GM23338 (cell line): Measurements from ENCODE around the gene UBE2E2. TPM values are rescaled to one million over a fixed set of nuclear protein-coding genes. Genes with fewer than 3 reads are reported as not detected.

Source experiments
- ATAC-seq: fragments of 200-7000 bp; cut with Tn5 transposase; 3 replicates; pipeline ENCODE4 v1.9.1; 2020
- DNase-seq: peaks from one replicate; pipeline ENCODE4 v3.0.0-alpha.2; 2015; ENCODE audit warnings: low spot score
- H2AFZ ChIP-seq: fragments of 200-600 bp; sonication (generic); 2 replicates; pipeline ENCODE4 v1.8.0; 2016; ENCODE audit warnings: antibody characterized with exemption, mild to moderate bottlenecking, moderate library complexity
- H3F3A ChIP-seq: fragments of 200-600 bp; sonication (generic); replicated peaks from 2 replicates; pipeline ENCODE4 v1.8.0; 2017; ENCODE audit warnings: antibody characterized with exemption, mixed run types, low read depth
- H3K27ac ChIP-seq: fragments of 200-600 bp; sonication (generic); 2 replicates; pipeline ENCODE4 v1.6.1; 2016; ENCODE audit warnings: low read depth
- H3K27me3 ChIP-seq: fragments of 200-600 bp; sonication (generic); 2 replicates; pipeline ENCODE4 v1.8.0; 2016; ENCODE audit warnings: mild to moderate bottlenecking, mixed run types, moderate library complexity; ENCODE audit not compliant: insufficient read depth
- H3K36me3 ChIP-seq: fragments of 200-600 bp; sonication (generic); 2 replicates; pipeline ENCODE4 v1.8.0; 2016; ENCODE audit warnings: mild to moderate bottlenecking; ENCODE audit not compliant: insufficient read depth
- H3K4me1 ChIP-seq: fragments of 200-600 bp; sonication (generic); 2 replicates; pipeline ENCODE4 v1.8.0; 2016; ENCODE audit warnings: mild to moderate bottlenecking, moderate library complexity; ENCODE audit not compliant: insufficient read depth
- H3K4me2 ChIP-seq: fragments of 200-600 bp; sonication (generic); 2 replicates; pipeline ENCODE4 v1.7.1; 2017; ENCODE audit warnings: mixed run types
- H3K4me3 ChIP-seq: fragments of 200-600 bp; sonication (generic); 2 replicates; pipeline ENCODE4 v1.6.1; 2016; ENCODE audit warnings: mixed run types
- H3K79me2 ChIP-seq: fragments of 200-600 bp; sonication (generic); replicated peaks from 2 replicates; pipeline ENCODE4 v1.8.0; 2017; ENCODE audit warnings: mild to moderate bottlenecking; ENCODE audit not compliant: insufficient read depth
- H3K9me2 ChIP-seq: fragments of 200-600 bp; sonication (generic); 2 replicates; pipeline ENCODE4 v1.8.0; 2017; ENCODE audit not compliant: insufficient read depth
- H4K20me1 ChIP-seq: fragments of 200-600 bp; sonication (generic); replicated peaks from 2 replicates; pipeline ENCODE4 v1.8.0; 2017; ENCODE audit warnings: mild to moderate bottlenecking; ENCODE audit not compliant: insufficient read depth
- H3K27ac Mint-ChIP-seq: 2 replicates; pipeline ENCODE4 v1.8.0; 2020; ENCODE audit warnings: inconsistent platforms, mild to moderate bottlenecking, moderate library complexity, mixed read lengths
- H3K27me3 Mint-ChIP-seq: 3 replicates; pipeline ENCODE4 v1.8.0; 2022; ENCODE audit warnings: low read depth, mild to moderate bottlenecking, moderate library complexity, mixed read lengths, inconsistent platforms; ENCODE audit not compliant: insufficient read depth, poor library complexity
- H3K36me3 Mint-ChIP-seq: 3 replicates; pipeline ENCODE4 v1.8.0; 2021; ENCODE audit warnings: low read depth, mild to moderate bottlenecking, inconsistent platforms, moderate library complexity, mixed read lengths
- H3K4me1 Mint-ChIP-seq: 3 replicates; pipeline ENCODE4 v1.8.0; 2020; ENCODE audit warnings: mild to moderate bottlenecking, inconsistent platforms, mixed read lengths
- H3K4me3 Mint-ChIP-seq: 3 replicates; pipeline ENCODE4 v1.8.0; 2021; ENCODE audit warnings: moderate library complexity, mild to moderate bottlenecking, inconsistent platforms, mixed read lengths
- H3K9me3 Mint-ChIP-seq: 3 replicates; pipeline ENCODE4 v1.8.0; 2020; ENCODE audit warnings: moderate library complexity, mild to moderate bottlenecking, inconsistent platforms, mixed read lengths
- CREB1 ChIP-seq: fragments of 250-450 bp; sonication (Bioruptor Pico); IDR thresholded peaks from 2 replicates; pipeline ENCODE4 v1.5.0; 2020; ENCODE audit warnings: low read depth, mild to moderate bottlenecking, moderate library complexity
- EZH2 ChIP-seq: fragments of 200-600 bp; sonication (generic); IDR thresholded peaks from one replicate; pipeline ENCODE4 v1.8.0; 2017; ENCODE audit warnings: antibody characterized with exemption, mild to moderate bottlenecking, low read depth; ENCODE audit not compliant: unreplicated experiment
- EZH2phosphoT487 ChIP-seq: fragments of 200-600 bp; sonication (generic); IDR thresholded peaks from one replicate; pipeline ENCODE4 v1.8.1; 2018; ENCODE audit warnings: antibody characterized with exemption; ENCODE audit not compliant: unreplicated experiment
- NANOG ChIP-seq: IDR thresholded peaks from 2 replicates; pipeline ENCODE4 v1.6.1; 2016; ENCODE audit warnings: antibody characterized with exemption, borderline replicate concordance
- STAT1 ChIP-seq: IDR thresholded peaks from one replicate; pipeline ENCODE4 v1.6.1; 2016; ENCODE audit warnings: antibody characterized with exemption; ENCODE audit not compliant: unreplicated experiment
- polyA plus RNA-seq: library from polyadenylated mRNA; unstranded; fragments of >200 nt; fragmentation: Nextera tagmentation; extraction: Ambion mirVana; gene quantifications from 2 replicates; pipeline ENCODE4 v1.2.1, GENCODE V29; 2016
- total RNA-seq: library from RNA; depleted of rRNA; stranded (reverse); fragments of >200 nt; shearing (Covaris generic); gene quantifications from 2 replicates; pipeline ENCODE4 v1.2.3, GENCODE V29; 2014
- TF ChIP-seq, protein P1 (sequence below): fragments of 250-450 bp; sonication (Bioruptor Pico); IDR thresholded peaks from 2 replicates; pipeline ENCODE4 v1.5.0; 2020; ENCODE audit warnings: mild to moderate bottlenecking, moderate library complexity
- TF ChIP-seq, protein P2 (sequence below): IDR thresholded peaks from one replicate; pipeline ENCODE4 v1.6.1; 2018; ENCODE audit warnings: antibody characterized with exemption; ENCODE audit not compliant: unreplicated experiment

The UBE2E2 gene
- total and polyA plus RNA-seq, 2 experiments from 2014 or later = 86.9 to 169 TPM

- TF ChIP-seq, protein P1, sequence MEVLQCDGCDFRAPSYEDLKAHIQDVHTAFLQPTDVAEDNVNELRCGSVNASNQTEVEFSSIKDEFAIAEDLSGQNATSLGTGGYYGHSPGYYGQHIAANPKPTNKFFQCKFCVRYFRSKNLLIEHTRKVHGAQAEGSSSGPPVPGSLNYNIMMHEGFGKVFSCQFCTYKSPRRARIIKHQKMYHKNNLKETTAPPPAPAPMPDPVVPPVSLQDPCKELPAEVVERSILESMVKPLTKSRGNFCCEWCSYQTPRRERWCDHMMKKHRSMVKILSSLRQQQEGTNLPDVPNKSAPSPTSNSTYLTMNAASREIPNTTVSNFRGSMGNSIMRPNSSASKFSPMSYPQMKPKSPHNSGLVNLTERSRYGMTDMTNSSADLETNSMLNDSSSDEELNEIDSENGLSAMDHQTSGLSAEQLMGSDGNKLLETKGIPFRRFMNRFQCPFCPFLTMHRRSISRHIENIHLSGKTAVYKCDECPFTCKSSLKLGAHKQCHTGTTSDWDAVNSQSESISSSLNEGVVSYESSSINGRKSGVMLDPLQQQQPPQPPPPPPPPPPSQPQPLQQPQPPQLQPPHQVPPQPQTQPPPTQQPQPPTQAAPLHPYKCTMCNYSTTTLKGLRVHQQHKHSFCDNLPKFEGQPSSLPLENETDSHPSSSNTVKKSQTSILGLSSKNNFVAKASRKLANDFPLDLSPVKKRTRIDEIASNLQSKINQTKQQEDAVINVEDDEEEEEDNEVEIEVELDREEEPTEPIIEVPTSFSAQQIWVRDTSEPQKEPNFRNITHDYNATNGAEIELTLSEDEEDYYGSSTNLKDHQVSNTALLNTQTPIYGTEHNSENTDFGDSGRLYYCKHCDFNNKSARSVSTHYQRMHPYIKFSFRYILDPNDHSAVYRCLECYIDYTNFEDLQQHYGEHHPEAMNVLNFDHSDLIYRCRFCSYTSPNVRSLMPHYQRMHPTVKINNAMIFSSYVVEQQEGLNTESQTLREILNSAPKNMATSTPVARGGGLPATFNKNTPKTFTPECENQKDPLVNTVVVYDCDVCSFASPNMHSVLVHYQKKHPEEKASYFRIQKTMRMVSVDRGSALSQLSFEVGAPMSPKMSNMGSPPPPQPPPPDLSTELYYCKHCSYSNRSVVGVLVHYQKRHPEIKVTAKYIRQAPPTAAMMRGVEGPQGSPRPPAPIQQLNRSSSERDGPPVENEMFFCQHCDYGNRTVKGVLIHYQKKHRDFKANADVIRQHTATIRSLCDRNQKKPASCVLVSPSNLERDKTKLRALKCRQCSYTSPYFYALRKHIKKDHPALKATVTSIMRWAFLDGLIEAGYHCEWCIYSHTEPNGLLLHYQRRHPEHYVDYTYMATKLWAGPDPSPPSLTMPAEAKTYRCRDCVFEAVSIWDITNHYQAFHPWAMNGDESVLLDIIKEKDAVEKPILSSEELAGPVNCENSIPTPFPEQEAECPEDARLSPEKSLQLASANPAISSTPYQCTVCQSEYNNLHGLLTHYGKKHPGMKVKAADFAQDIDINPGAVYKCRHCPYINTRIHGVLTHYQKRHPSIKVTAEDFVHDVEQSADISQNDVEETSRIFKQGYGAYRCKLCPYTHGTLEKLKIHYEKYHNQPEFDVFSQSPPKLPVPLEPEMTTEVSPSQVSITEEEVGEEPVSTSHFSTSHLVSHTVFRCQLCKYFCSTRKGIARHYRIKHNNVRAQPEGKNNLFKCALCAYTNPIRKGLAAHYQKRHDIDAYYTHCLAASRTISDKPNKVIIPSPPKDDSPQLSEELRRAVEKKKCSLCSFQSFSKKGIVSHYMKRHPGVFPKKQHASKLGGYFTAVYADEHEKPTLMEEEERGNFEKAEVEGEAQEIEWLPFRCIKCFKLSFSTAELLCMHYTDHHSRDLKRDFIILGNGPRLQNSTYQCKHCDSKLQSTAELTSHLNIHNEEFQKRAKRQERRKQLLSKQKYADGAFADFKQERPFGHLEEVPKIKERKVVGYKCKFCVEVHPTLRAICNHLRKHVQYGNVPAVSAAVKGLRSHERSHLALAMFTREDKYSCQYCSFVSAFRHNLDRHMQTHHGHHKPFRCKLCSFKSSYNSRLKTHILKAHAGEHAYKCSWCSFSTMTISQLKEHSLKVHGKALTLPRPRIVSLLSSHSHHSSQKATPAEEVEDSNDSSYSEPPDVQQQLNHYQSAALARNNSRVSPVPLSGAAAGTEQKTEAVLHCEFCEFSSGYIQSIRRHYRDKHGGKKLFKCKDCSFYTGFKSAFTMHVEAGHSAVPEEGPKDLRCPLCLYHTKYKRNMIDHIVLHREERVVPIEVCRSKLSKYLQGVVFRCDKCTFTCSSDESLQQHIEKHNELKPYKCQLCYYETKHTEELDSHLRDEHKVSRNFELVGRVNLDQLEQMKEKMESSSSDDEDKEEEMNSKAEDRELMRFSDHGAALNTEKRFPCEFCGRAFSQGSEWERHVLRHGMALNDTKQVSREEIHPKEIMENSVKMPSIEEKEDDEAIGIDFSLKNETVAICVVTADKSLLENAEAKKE (CRISPR knock-in tag) = no peak
- TF ChIP-seq STAT1 (no peak), NANOG (no peak), EZH2phosphoT487 (no peak), EZH2 (no peak), CREB1 (CRISPR knock-in tag) (no peak)
Observed at GRCh38 chr3:23239211-23240068, 36.3 kb downstream of the UBE2E2 start (continued).

DNA sequence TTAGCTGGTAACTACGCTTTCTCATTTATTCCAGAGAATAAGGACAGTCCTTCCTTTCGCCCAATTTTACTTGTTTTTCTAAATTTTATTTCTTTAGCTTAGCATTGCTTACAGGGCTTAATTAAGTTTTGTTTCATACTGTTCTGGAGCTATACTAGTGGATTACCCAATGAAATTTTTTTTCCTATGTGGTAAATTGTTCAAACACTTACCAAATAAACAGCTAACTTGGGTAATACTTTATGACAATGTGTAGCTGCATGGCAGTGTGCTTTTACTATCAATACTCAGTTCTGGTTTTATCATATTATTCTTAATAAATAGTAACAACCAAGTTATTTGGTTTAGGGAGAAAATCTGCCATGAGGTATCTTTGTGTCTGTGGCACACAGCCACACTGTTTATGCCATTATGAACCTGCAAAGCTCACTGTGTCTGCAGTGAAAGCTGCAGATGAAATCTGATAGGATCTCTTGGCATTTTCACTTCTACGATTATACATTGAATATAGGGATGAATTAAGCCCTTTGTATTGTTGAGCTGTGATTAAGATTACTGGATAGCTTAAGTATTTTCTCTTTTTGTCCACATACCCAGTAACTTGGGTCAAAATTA, 37.2 kb downstream of the UBE2E2 start:
- DNase-seq (no peak), ATAC-seq (no peak)
- Histone ChIP-seq H3K27ac (no peak overlapping the region), H3F3A (no peaks in the 10 kb centered on the region), H3K79me2 (peaks cover 96% of the 10 kb centered on the region), H3K9me2 (no peaks in the 10 kb centered on the region), H3K4me2 (no peak overlapping the region), H3K4me3 (no peak overlapping the region), H3K4me1 (peaks cover 40% of the 10 kb centered on the region), H2AFZ (no peak overlapping the region), H3K36me3 (no peaks in the 10 kb centered on the region), H3K27me3 (no peaks in the 10 kb centered on the region), H4K20me1 (0 out of 2 replicates have a peak, but pooled peaks cover 3% of the 10 kb centered on the region)
- H3K27me3 Mint-ChIP-seq = no peaks in the 10 kb centered on the region
- H3K4me3 Mint-ChIP-seq = no peak overlapping the region
- H3K36me3 Mint-ChIP-seq = no peaks in the 10 kb centered on the region
- no peak overlapping the region for H3K27ac Mint-ChIP-seq
- H3K9me3 Mint-ChIP-seq = no peaks in the 10 kb centered on the region
- H3K4me1 Mint-ChIP-seq = peaks cover 39% of the 10 kb centered on the region
- TF ChIP-seq, protein P2, sequence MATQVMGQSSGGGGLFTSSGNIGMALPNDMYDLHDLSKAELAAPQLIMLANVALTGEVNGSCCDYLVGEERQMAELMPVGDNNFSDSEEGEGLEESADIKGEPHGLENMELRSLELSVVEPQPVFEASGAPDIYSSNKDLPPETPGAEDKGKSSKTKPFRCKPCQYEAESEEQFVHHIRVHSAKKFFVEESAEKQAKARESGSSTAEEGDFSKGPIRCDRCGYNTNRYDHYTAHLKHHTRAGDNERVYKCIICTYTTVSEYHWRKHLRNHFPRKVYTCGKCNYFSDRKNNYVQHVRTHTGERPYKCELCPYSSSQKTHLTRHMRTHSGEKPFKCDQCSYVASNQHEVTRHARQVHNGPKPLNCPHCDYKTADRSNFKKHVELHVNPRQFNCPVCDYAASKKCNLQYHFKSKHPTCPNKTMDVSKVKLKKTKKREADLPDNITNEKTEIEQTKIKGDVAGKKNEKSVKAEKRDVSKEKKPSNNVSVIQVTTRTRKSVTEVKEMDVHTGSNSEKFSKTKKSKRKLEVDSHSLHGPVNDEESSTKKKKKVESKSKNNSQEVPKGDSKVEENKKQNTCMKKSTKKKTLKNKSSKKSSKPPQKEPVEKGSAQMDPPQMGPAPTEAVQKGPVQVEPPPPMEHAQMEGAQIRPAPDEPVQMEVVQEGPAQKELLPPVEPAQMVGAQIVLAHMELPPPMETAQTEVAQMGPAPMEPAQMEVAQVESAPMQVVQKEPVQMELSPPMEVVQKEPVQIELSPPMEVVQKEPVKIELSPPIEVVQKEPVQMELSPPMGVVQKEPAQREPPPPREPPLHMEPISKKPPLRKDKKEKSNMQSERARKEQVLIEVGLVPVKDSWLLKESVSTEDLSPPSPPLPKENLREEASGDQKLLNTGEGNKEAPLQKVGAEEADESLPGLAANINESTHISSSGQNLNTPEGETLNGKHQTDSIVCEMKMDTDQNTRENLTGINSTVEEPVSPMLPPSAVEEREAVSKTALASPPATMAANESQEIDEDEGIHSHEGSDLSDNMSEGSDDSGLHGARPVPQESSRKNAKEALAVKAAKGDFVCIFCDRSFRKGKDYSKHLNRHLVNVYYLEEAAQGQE = no peak
